K562 (cell line): Measurements from ENCODE around the gene ARSI. TPM values are rescaled to one million over a fixed set of nuclear protein-coding genes. Genes with fewer than 3 reads are reported as not detected.

Experiments
- ATAC-seq: fragments of 200-7000 bp; cut with Tn5 transposase; 3 replicates; pipeline ENCODE4 v1.9.1; 2020; ENCODE audit warnings: moderate library complexity
- BruUV-seq: library from RNA; stranded (reverse); fragments of 400-500 nt; replicated peaks from 2 replicates; lab custom pipeline; 2021; lab: Mats Ljungman, UMichigan
- CTCF ChIA-PET: fragments of 300-600 bp; formaldehyde crosslinking; extraction: SDS; loops from one replicate; lab custom pipeline; 2021; ENCODE audit warnings: low intra/inter-chr PET ratio; lab: Yijun Ruan, JAX
- POLR2A ChIA-PET: fragments of 300-600, 350-650 bp; sonication (Branson Sonifier 250); formaldehyde crosslinking; extraction: SDS; loops from one replicate; lab custom pipeline; 2021; ENCODE audit warnings: antibody characterized with exemption, inconsistent platforms; lab: Yijun Ruan, JAX
- DNase-seq, 4 experiments: peaks; one replicate each; pipeline versions ENCODE4 v3.0.0 to v3.0.0-alpha.2; 2011 to 2018; ENCODE audit warnings: low spot score in 3 of 4, mixed read lengths in 3 of 4; ENCODE audit errors: extremely low read depth in 1 of 4
- FAIRE-seq: peaks from 2 replicates; lab custom pipeline; 2011; peaks lifted over from hg19 to GRCh38; lab: Jason Lieb, UNC
- H2AFZ ChIP-seq: 2 replicates; pipeline ENCODE4 v1.6.0; 2011; ENCODE audit warnings: low read depth, low read length, control low read depth, inconsistent platforms
- H3K27ac ChIP-seq: fragments of 200-600 bp; 3 replicates; pipeline ENCODE4 v1.8.0; 2011; ENCODE audit warnings: low read depth, mild to moderate bottlenecking, control low read depth, inconsistent platforms, low read length, moderate library complexity, mixed read lengths; ENCODE audit errors: extremely low read depth
- H3K27me3 ChIP-seq, 2 experiments: fragments of 300-600 bp in 1 of 2; 2 replicates in 1 of 2; 3 replicates in 1 of 2; pipeline versions ENCODE4 v1.6.0 to v1.8.0; 2011; ENCODE audit warnings: inconsistent platforms in 2 of 2, low read length in 2 of 2, mild to moderate bottlenecking in 1 of 2, mixed read lengths in 1 of 2, moderate library complexity in 1 of 2; ENCODE audit not compliant: control insufficient read depth in 2 of 2, insufficient read depth in 2 of 2
- H3K36me3 ChIP-seq: fragments of 300-600 bp; 3 replicates; pipeline ENCODE4 v1.8.0; 2011; ENCODE audit warnings: mild to moderate bottlenecking, low read length, inconsistent platforms; ENCODE audit not compliant: control insufficient read depth, insufficient read depth
- H3K4me1 ChIP-seq, 2 experiments: fragments of 200-600 bp in 1 of 2; replicated peaks in 1 of 2; 2 replicates in 1 of 2; 3 replicates in 1 of 2; pipeline versions ENCODE4 v1.5.1 to v1.8.0; 2011; ENCODE audit warnings: inconsistent platforms in 2 of 2, low read length in 2 of 2, mild to moderate bottlenecking in 1 of 2, mixed read lengths in 1 of 2, moderate library complexity in 1 of 2; ENCODE audit not compliant: control insufficient read depth in 2 of 2, insufficient read depth in 2 of 2
- H3K4me2 ChIP-seq: 2 replicates; pipeline ENCODE4 v1.6.1; 2011; ENCODE audit warnings: low read length, control low read depth, inconsistent platforms, mixed read lengths; ENCODE audit not compliant: insufficient read depth
- H3K4me3 ChIP-seq: fragments of 200-600 bp; sonication (generic), shearing (Covaris generic); 2 replicates; pipeline ENCODE4 v1.5.1; 2016; ENCODE audit warnings: control low read depth, inconsistent platforms
- H3K79me2 ChIP-seq: fragments of 200-600 bp; 3 replicates; pipeline ENCODE4 v1.8.0; 2011; ENCODE audit warnings: low read length, inconsistent platforms; ENCODE audit not compliant: control insufficient read depth, insufficient read depth
- H3K9ac ChIP-seq, 2 experiments: 2 replicates each; pipeline versions ENCODE4 v1.6.0 to v1.6.1; 2011; ENCODE audit warnings: low read depth in 2 of 2, low read length in 2 of 2, control low read depth in 1 of 2, inconsistent platforms in 1 of 2, mild to moderate bottlenecking in 1 of 2, mixed read lengths in 1 of 2; ENCODE audit not compliant: insufficient read depth in 1 of 2
- H3K9me1 ChIP-seq: one replicate; pipeline ENCODE4 v1.6.0; 2011; ENCODE audit warnings: inconsistent platforms, mild to moderate bottlenecking, low read length, moderate library complexity; ENCODE audit not compliant: control insufficient read depth, insufficient read depth
- H3K9me3 ChIP-seq: replicated peaks from 2 replicates; pipeline ENCODE4 v1.5.1; 2011; ENCODE audit warnings: low read depth, low read length, inconsistent platforms; ENCODE audit not compliant: control insufficient read depth, insufficient read depth
- H4K20me1 ChIP-seq: replicated peaks from 2 replicates; pipeline ENCODE4 v1.6.1; 2011; ENCODE audit warnings: low read length, inconsistent platforms, mixed read lengths; ENCODE audit not compliant: control insufficient read depth, insufficient read depth
- BDP1 ChIP-seq: IDR thresholded peaks from 3 replicates; pipeline ENCODE4 v1.6.1; 2011; ENCODE audit not compliant: insufficient read length, insufficient read depth
- CC2D1A ChIP-seq: fragments of 450-650 bp; IDR thresholded peaks from 2 replicates; pipeline ENCODE4 v1.6.1; 2017; ENCODE audit warnings: mild to moderate bottlenecking
- DIDO1 ChIP-seq: fragments of 450-650 bp; IDR thresholded peaks from 2 replicates; pipeline ENCODE4 v1.6.1; 2016; ENCODE audit warnings: low read depth, missing biosample characterization, missing genetic modification characterization
- HDAC6 ChIP-seq: IDR thresholded peaks from 2 replicates; pipeline ENCODE4 v1.6.1; 2012; ENCODE audit warnings: low read depth, mild to moderate bottlenecking, control low read depth, inconsistent platforms, low read length, moderate library complexity
- HOXB6 ChIP-seq: fragments of 250-450 bp; sonication (Bioruptor Pico); IDR thresholded peaks from 2 replicates; pipeline ENCODE4 v1.5.1; 2022; ENCODE audit warnings: mild to moderate bottlenecking, borderline replicate concordance
- MEF2A ChIP-seq: IDR thresholded peaks from 2 replicates; pipeline ENCODE4 v1.6.1; 2011; ENCODE audit warnings: low read depth, mild to moderate bottlenecking, low read length, moderate library complexity; ENCODE audit not compliant: control insufficient read depth
- NCOA2 ChIP-seq, 2 experiments: fragments of 450-650 bp; IDR thresholded peaks; 2 replicates each; pipeline ENCODE4 v1.6.1; 2018; ENCODE audit warnings: mild to moderate bottlenecking in 2 of 2, moderate library complexity in 1 of 2; ENCODE audit not compliant: partially characterized antibody in 2 of 2
- STAT5A ChIP-seq: IDR thresholded peaks from 2 replicates; pipeline ENCODE4 v1.6.1; 2012; ENCODE audit warnings: low read length, inconsistent platforms, borderline replicate concordance
- ZNF408 ChIP-seq: fragments of 250-450 bp; sonication (Bioruptor Pico); IDR thresholded peaks from 2 replicates; pipeline ENCODE4 v1.4.0; 2020; ENCODE audit warnings: low read depth, mild to moderate bottlenecking, moderate library complexity
- ZZZ3 ChIP-seq: fragments of 450-650 bp; IDR thresholded peaks from 2 replicates; pipeline ENCODE4 v1.6.1; 2016; ENCODE audit warnings: antibody characterized with exemption, mild to moderate bottlenecking, moderate library complexity
- WGBS: fragments of 100-300 bp; shearing (Covaris generic); methylation state at CpG from one replicate; pipeline ENCODE4 v1.1.6; 2016; ENCODE audit warnings: low coverage, mixed read lengths; ENCODE audit not compliant: insufficient coverage; ENCODE audit errors: missing lambda C conversion rate; 5-methylcytosine and 5-hydroxymethylcytosine counted together
- in situ Hi-C: fragments of 300-500 bp; cut with MboI; formaldehyde crosslinking; loops from 4 replicates; pipeline ENCODE4 v1.15.0; 2018; ENCODE audit warnings: inconsistent platforms, mixed read lengths
- intact Hi-C: fragments of 100-400 bp; cut with micrococcal nuclease; formaldehyde crosslinking; loops from 2 replicates; pipeline ENCODE4 v1.14.2; 2022
- polyA plus RNA-seq, 8 experiments: library from polyadenylated mRNA; depleted of rRNA in 4 of 8; stranded (reverse) in 5 of 8; unstranded in 3 of 8; fragments of >200 nt; fragmentation: Nextera tagmentation in 2 of 8; fragmentation: Illumina TruSeq in 1 of 8; extraction: Ambion mirVana in 2 of 8; extraction: Trizol in 1 of 8; gene quantifications; 2 replicates each; pipeline versions ENCODE4 v1.2.1 to v1.2.3, GENCODE V29; 2011 to 2014; ENCODE audit warnings: inconsistent platforms in 1 of 8, missing spikeins in 1 of 8
- total RNA-seq, 7 experiments: library from RNA; depleted of rRNA in 6 of 7; stranded (reverse); fragments of >200 nt in 6 of 7; fragmentation: Illumina TruSeq in 2 of 7; extraction: Trizol in 2 of 7; gene quantifications; 2 replicates each; pipeline versions ENCODE4 v1.2.1 to v1.2.3, GENCODE V29; 2011 to 2021; ENCODE audit warnings: low replicate concordance in 1 of 7
- TF ChIP-seq, protein P1 (sequence below), 3 experiments: fragments of 200-800 bp in 1 of 3; sonication (Bioruptor generic) in 1 of 3; sonication (generic) in 1 of 3; formaldehyde crosslinking in 1 of 3; IDR thresholded peaks; 2 replicates each; pipeline versions ENCODE4 v1.6.1 to v1.8.0; 2016 to 2022; ENCODE audit warnings: mild to moderate bottlenecking in 2 of 3, missing compliant biosample characterization in 2 of 3, missing genetic modification characterization in 2 of 3, missing genetic modification reagents in 1 of 3
- TF ChIP-seq, protein P2 (sequence below): sonication (generic); formaldehyde crosslinking; IDR thresholded peaks from 2 replicates; pipeline ENCODE4 v1.4.0; 2020; ENCODE audit warnings: mild to moderate bottlenecking, missing genetic modification reagents
- TF ChIP-seq, protein P3 (sequence below): sonication (generic); formaldehyde crosslinking; IDR thresholded peaks from 2 replicates; pipeline ENCODE4 v1.8.0; 2023; ENCODE audit warnings: mild to moderate bottlenecking, missing genetic modification reagents

The ARSI gene
- total and polyA plus RNA-seq, 9 of the 15 experiments (the other 6 are each of a cell fraction or from before 2014, with no cell fraction given) = 0.04 to 0.07 TPM; not detected in 7

DNA sequence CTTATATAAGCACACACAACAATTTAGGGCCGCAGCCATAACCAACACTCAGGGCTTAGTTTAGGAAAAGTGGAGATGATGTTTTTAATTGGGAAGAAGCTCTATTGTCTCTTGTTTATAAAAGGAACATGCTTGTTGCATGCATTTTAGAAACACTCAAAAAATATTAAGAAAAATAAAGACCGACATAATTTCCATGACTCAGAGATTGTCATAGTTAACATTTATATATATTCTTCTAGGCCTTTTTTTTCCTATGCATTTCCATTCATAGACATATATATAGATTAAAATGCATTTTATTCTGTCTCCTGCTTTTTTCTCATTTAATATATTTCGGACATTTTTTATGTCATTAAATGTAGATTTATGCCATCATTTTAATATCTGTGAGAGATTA lies 13.6 kb upstream of the ARSI start:
- Histone ChIP-seq H3K9me1 (no peaks in the 10 kb centered on the region), H3K79me2 (no peaks in the 10 kb centered on the region), H3K4me2 (no peak overlapping the region), H3K4me3 (no peak overlapping the region), H3K9ac (no peak overlapping the region), H3K27me3 (peaks cover 13 to 37% of the 10 kb centered on the region in 2 experiments; a peak in 4 of 5 replicates), H2AFZ (no peak overlapping the region), H3K4me1 (peaks cover 0 to 4% of the 10 kb centered on the region in 2 experiments; a peak in 2 of 5 replicates), H3K27ac (no peak overlapping the region), H4K20me1 (peaks cover 2% of the 10 kb centered on the region; the same call in 1 of the 2 replicates), H3K9me3 (no peaks in the 10 kb centered on the region; the same call in 1 of the 2 replicates), H3K36me3 (no peaks in the 10 kb centered on the region)
- in situ Hi-C loops = no loop called here
- no peak for FAIRE-seq
- intact Hi-C loops = no loop called here
- ATAC-seq = no peak
- TF ChIP-seq, protein P1, sequence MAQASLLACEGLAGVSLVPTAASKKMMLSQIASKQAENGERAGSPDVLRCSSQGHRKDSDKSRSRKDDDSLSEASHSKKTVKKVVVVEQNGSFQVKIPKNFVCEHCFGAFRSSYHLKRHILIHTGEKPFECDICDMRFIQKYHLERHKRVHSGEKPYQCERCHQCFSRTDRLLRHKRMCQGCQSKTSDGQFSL (CRISPR knock-in tag; IDR thresholded peaks at IDR 0.05) = no peak
- TF ChIP-seq, protein P1 (tag; IDR thresholded peaks at IDR 0.05) = no peak
- no peak for TF ChIP-seq ZNF408 (CRISPR knock-in tag)
- TF ChIP-seq MEF2A = no peak
- no peak for TF ChIP-seq NCOA2 (IDR thresholded peaks at IDR 0.05; ENCODE audit: partially characterized antibody in 2 of 2)
- no peak for TF ChIP-seq HOXB6 (CRISPR knock-in tag)
- TF ChIP-seq CC2D1A = no peak
- TF ChIP-seq STAT5A = no peak
- no peak for TF ChIP-seq DIDO1 (tag)
- TF ChIP-seq, protein P2, sequence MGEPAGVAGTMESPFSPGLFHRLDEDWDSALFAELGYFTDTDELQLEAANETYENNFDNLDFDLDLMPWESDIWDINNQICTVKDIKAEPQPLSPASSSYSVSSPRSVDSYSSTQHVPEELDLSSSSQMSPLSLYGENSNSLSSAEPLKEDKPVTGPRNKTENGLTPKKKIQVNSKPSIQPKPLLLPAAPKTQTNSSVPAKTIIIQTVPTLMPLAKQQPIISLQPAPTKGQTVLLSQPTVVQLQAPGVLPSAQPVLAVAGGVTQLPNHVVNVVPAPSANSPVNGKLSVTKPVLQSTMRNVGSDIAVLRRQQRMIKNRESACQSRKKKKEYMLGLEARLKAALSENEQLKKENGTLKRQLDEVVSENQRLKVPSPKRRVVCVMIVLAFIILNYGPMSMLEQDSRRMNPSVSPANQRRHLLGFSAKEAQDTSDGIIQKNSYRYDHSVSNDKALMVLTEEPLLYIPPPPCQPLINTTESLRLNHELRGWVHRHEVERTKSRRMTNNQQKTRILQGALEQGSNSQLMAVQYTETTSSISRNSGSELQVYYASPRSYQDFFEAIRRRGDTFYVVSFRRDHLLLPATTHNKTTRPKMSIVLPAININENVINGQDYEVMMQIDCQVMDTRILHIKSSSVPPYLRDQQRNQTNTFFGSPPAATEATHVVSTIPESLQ (CRISPR knock-in tag) = no peak
- TF ChIP-seq, protein P3, sequence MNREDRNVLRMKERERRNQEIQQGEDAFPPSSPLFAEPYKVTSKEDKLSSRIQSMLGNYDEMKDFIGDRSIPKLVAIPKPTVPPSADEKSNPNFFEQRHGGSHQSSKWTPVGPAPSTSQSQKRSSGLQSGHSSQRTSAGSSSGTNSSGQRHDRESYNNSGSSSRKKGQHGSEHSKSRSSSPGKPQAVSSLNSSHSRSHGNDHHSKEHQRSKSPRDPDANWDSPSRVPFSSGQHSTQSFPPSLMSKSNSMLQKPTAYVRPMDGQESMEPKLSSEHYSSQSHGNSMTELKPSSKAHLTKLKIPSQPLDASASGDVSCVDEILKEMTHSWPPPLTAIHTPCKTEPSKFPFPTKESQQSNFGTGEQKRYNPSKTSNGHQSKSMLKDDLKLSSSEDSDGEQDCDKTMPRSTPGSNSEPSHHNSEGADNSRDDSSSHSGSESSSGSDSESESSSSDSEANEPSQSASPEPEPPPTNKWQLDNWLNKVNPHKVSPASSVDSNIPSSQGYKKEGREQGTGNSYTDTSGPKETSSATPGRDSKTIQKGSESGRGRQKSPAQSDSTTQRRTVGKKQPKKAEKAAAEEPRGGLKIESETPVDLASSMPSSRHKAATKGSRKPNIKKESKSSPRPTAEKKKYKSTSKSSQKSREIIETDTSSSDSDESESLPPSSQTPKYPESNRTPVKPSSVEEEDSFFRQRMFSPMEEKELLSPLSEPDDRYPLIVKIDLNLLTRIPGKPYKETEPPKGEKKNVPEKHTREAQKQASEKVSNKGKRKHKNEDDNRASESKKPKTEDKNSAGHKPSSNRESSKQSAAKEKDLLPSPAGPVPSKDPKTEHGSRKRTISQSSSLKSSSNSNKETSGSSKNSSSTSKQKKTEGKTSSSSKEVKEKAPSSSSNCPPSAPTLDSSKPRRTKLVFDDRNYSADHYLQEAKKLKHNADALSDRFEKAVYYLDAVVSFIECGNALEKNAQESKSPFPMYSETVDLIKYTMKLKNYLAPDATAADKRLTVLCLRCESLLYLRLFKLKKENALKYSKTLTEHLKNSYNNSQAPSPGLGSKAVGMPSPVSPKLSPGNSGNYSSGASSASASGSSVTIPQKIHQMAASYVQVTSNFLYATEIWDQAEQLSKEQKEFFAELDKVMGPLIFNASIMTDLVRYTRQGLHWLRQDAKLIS (CRISPR knock-in tag) = no peak
- no peak for TF ChIP-seq BDP1
- TF ChIP-seq ZZZ3 = no peak
- no peak for TF ChIP-seq HDAC6
- ChIA-PET POLR2A (interaction anchor here (0.6 kb wide), 1 partner anchor 13 kb away, joined by 3 read pairs; no protein-coding TSS in a partner anchor), CTCF (no interaction called here)
- WGBS = 19% methylated on average over 3 of the region's 3 CpGs
- DNase-seq = no peak
- no TSS peak for BruUV-seq
